Stimulated activated CD8-positive, alpha-beta memory T cell treated with anti-CD3 and anti-CD28 coated beads, Interleukin-12 subunit alpha, Interleukin-12 subunit beta, amount 100 ng/mL, for 4 hours (primary cell): Measurements from ENCODE around the gene ATP8B3.

ENCODE experiments used
- DNase-seq: peaks from one replicate; pipeline ENCODE4 v3.0.0-alpha.2; 2020; ENCODE audit warnings: low read depth

Gene ATP8B3

GRCh38 chr19:1796395-1797142, 15.5 kb downstream of the ATP8B3 start:
- DNase-seq, result no peak

- DNase-seq, result no peak
These were observed 17.5 kb downstream of the ATP8B3 start for GRCh38 chr19:1794424-1795172.

- no peak for DNase-seq
These were observed 20.2 kb downstream of the ATP8B3 start for GRCh38 chr19:1791879-1792278.

GRCh38 chr19:1790054-1790792, 21.9 kb downstream of the ATP8B3 start:
- no peak for DNase-seq

- no peak for DNase-seq
These were observed 22.6 kb downstream of the ATP8B3 start for GRCh38 chr19:1789261-1790041.

GRCh38 chr19:1787116-1787515, 25.0 kb downstream of the ATP8B3 start:
- DNase-seq, result no peak

- DNase-seq, result no peak
These were observed 25.4 kb downstream of the ATP8B3 start for GRCh38 chr19:1786668-1787067.

- no peak for DNase-seq
These were observed 26.8 kb downstream of the ATP8B3 start for GRCh38 chr19:1785310-1785709.

GRCh38 chr19:1783874-1784273, 28.2 kb downstream of the ATP8B3 start:
- no peak for DNase-seq

- DNase-seq, result no peak
These were observed 28.7 kb downstream of the ATP8B3 start for GRCh38 chr19:1783354-1783753.

GRCh38 chr19:1782521-1782920, 29.6 kb downstream of the ATP8B3 start:
- DNase-seq, result no peak

GRCh38 chr19:1780272-1780958, 31.7 kb downstream of the ATP8B3 start:
- no peak for DNase-seq

- no peak for DNase-seq
These were observed 32.5 kb downstream of the ATP8B3 start for GRCh38 chr19:1779574-1779973.

- no peak for DNase-seq
These were observed 34.9 kb downstream of the ATP8B3 start for GRCh38 chr19:1777149-1777548.

GRCh38 chr19:1776606-1777147, 35.4 kb downstream of the ATP8B3 start:
- no peak for DNase-seq

- DNase-seq, result no peak
These were observed 36.0 kb downstream of the ATP8B3 start for GRCh38 chr19:1775951-1776605.

GRCh38 chr19:1774989-1775772, 36.9 kb downstream of the ATP8B3 start:
- no peak for DNase-seq

GRCh38 chr19:1773184-1773583, 38.9 kb downstream of the ATP8B3 start:
- no peak for DNase-seq

GRCh38 chr19:1770866-1771576, 41.1 kb downstream of the ATP8B3 start:
- no peak for DNase-seq
